ENCODE measurements around the gene PERM1.
"Not testable (repeated sequence)": the region's sequence is repeated elsewhere in the genome, so short reads cannot be mapped to it uniquely, and the experiment has no call there.

Gene PERM1

DNA sequence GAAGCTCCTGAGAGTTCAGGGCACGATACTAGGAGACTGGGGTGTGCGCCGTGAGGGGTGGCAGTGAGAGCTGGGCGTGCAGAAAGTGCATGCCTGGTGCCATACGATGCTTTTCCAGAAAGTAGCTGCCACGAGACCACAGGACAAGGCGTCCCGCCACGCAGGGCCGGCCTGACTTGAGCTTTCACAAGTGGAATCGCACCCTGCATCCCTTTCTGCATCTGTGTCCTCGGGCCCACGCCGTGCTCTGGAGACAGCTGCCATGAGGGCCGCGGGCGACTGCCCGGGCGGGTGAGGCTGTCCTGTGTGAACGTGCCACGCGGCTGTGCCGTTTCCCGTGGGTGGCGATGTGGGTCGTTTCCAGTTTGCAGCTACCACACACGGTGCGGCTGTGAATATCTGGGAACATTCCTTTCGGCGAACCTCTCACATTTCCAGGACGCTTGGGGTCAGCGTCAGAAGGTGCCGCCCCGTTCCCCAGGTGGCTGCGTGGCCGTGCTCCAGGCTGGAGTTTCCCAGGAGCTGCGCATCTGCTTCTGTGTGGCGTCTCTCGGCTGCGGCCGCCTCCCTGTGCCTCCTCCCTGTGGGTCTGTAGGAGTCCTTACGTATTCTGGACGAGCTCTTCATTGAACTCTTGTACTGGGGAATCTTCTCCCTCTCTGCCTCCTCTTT lies 1.0 kb upstream of the PERM1 start:
- TF ChIP-seq POLR2A (IDR thresholded peaks at IDR 0.05; ENCODE audit: low read length): no peak
- TF ChIP-seq GATA1 (IDR thresholded peaks at IDR 0.05; ENCODE audit: low read depth, low read length): no peak
- no peak for DNase-seq

DNA sequence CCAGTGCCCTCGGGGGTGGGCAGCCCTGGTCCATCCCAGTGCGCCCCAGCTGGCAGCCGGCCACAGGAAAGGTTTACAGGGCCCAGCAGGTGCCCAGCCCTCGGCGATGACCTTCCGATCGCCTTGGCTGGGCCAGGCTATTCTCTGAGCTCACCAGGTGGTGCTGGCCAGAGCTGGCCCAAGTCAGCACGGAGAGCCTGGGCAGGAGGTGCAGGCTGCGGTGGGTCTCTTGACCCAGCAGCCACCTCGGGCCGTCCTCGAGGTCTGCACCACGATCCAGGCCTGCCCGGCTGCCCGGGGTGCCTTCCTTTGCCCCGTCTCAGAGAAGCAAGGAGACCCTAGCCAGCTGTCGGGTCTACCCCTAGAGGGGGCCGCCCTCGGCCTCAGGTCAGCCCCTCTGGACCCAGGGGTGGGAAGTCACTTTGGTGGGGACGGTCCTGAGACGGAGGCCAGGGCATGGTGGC lies 370 bp downstream of the PERM1 start:
- TF ChIP-seq GATA1 (IDR thresholded peaks at IDR 0.05; ENCODE audit: low read depth, low read length) (no peak), POLR2A (IDR thresholded peaks at IDR 0.05; ENCODE audit: low read length) (no peak)
- no peak for DNase-seq

DNA sequence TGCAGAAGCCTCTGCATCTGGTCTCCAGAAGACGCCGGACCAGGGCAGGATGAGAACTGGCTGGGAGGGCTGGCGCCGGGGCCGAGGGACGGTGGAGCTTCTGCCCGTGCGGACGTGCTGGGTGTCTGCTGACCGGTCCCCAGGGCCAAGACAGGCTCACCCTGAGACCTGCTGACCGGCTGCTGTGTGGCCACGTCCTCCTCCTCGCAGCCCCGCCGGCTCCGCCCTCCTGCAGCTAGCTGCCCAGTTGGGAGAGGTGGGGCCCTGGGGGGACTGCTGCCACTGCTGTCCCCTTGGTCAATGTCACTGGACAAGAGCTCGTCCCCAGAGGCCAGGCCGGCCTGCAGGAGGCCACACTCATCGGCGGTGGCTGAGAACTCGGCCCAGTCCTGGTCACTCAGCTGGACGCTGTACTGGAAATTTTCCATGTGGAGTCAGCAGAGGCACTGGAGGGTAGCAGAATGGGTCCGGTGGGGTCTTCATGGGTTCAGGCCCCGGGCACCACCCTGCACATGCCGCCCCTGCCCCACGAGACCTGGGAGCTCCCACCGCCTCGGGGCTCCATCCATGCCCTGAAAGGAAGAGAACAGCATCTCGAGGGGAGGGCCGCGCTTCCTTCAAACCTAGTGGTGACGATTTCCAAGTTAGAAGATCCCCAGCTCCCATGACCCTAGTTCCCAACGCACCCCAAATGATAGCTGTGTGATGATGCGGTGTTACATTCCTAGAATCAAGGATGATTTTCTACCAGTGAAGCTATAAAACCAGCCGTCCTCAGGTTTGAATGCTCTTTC lies 1.1 kb downstream of the PERM1 start:
- no peak for TF ChIP-seq POLR2A (IDR thresholded peaks at IDR 0.05; ENCODE audit: low read length)
- no peak for TF ChIP-seq GATA1 (IDR thresholded peaks at IDR 0.05; ENCODE audit: low read depth, low read length)
- no peak for DNase-seq

DNA sequence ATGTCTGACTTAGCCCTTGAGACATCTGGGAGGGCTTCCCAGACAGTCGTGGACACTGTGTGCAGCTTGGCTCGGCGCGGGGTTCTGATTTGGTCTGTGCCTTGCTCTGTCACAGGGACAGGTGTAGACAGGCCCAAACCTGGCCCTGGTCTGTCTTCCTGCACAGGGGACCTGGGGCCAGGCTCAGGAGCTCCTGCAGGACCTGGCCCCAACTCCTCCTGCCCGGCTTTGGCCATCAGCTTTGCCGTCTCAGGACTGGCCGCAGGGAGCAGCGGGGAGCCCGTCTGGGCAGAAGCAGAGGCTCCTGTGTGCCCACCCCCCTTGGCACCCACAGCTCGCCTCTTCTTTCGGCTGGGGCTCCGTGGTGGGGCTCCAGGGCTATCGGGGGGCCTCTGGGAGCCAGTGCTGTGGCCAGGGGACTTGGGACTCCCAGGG lies 1.7 kb downstream of the PERM1 start:
- TF ChIP-seq GATA1 (IDR thresholded peaks at IDR 0.05; ENCODE audit: low read depth, low read length) (no peak), POLR2A (IDR thresholded peaks at IDR 0.05; ENCODE audit: low read length) (no peak)
- no peak for DNase-seq

DNA sequence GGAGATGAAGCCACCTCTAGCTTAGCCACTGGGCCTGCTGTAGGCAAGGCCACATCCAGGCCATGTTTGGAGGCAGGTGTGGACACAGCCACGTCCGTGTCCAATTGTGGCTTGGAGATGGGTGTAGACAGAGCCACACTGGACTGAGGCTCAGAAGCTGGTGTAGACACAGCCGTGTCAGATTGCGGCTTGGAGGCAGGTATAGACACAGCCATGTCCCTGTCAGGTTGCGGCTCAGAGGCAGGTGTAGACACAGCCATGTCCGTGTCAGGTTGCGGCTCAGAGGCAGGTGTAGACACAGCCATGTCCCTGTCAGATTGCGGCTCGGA lies 2.2 kb downstream of the PERM1 start:
- TF ChIP-seq GATA1 (IDR thresholded peaks at IDR 0.05; ENCODE audit: low read depth, low read length) (no peak), POLR2A (IDR thresholded peaks at IDR 0.05; ENCODE audit: low read length) (no peak)
- DNase-seq: no peak

DNA sequence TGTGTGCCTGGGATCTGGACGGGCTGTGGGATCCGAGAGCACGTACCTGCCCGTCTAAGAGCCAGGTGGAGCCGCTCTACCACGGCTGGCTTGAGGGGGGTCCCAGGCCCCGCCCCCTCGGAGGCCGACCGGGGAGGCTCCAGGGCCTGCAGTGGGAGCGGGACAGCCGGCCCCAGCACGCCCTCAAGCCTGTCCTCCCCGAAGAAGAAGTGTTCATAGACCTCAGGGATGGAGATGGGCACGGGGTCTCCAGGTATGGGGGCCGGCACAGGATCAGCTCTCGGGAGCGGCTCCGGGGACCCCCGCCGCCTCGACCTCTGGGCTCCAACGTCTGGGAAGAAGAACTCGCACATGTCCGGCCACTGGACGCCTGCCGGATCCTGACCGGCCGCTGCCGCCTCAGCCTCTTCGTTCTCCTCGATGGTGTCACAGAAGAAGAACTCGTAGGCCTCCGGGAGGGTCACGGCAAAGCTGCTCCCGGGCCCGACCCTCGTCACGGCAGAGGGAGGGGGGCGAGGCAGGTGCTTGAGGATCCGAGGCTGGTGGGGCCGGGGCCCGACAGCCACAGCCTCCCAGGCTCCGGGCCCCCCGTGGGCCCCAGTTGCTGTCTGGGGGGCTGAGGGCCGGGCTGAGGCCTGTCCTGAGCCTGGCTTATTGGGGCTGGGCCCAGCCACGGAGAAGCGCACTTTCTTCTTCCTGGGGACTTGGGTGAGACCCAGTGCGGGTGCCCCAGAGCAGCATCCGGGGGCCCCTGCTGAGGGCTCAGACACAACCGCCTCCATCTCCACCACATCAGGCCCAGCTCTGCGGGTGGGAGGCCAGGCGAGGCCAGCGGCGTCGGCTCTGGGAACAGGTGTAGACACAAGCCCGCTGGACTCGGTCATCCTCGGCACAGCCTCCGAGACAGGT lies 2.8 kb downstream of the PERM1 start:
- TF ChIP-seq GATA1 (IDR thresholded peaks at IDR 0.05; ENCODE audit: low read depth, low read length) (no peak), POLR2A (IDR thresholded peaks at IDR 0.05; ENCODE audit: low read length) (no peak)
- no peak for DNase-seq

DNA sequence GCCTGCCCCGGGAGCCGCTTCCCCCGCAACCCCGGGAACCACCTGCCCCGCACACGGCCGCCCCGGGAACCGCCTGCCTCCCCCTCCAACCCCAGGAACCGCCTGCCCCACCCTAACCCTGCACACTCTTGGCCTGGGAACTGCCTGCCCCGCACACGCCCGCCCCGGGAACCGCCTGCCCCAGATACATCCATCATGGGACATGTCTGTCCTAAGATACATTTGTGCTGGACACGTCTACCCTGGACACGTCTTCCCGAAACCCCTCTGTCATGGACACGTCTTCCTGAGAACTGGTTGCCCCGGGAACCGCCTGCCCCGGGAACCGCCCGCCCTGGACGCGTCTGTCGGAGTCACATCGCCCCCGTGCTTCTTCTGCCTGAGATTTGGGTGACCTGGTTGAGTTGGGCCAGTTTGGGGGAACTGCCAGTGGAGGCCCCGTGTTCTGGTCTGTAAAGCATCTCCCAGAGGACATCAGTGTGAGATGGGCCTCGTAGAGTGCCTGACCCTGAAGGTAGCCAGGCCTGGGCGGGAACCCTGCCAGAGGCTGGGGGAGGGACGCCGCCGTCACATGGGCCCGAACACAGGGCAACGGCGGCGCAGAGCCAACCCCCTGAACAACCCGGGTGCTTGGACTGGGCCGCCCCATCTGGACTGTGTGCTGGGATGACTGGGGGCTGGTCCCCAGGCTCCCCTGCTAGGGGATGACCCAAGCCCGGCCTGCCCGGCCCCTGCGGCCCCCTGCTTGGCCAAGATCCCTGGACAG lies 3.6 kb downstream of the PERM1 start:
- TF ChIP-seq GATA1 (IDR thresholded peaks at IDR 0.05; ENCODE audit: low read depth, low read length) (no peak), POLR2A (IDR thresholded peaks at IDR 0.05; ENCODE audit: low read length) (no peak)
- DNase-seq: no peak

DNA sequence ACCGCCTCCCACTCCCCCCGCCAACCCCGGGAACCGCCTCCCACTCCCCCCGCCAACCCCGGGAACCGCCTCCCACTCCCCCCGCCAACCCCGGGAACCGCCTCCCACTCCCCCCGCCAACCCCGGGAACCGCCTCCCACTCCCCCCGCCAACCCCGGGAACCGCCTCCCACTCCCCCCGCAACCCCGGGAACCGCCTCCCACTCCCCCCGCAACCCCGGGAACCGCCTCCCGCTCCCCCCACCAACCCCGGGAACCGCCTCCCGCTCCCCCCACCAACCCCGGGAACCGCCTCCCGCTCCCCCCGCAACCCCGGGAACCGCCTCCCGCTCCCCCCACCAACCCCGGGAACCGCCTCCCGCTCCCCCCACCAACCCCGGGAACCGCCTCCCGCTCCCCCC lies 5.1 kb downstream of the PERM1 start:
- DNase-seq: not testable (repeated sequence)

DNA sequence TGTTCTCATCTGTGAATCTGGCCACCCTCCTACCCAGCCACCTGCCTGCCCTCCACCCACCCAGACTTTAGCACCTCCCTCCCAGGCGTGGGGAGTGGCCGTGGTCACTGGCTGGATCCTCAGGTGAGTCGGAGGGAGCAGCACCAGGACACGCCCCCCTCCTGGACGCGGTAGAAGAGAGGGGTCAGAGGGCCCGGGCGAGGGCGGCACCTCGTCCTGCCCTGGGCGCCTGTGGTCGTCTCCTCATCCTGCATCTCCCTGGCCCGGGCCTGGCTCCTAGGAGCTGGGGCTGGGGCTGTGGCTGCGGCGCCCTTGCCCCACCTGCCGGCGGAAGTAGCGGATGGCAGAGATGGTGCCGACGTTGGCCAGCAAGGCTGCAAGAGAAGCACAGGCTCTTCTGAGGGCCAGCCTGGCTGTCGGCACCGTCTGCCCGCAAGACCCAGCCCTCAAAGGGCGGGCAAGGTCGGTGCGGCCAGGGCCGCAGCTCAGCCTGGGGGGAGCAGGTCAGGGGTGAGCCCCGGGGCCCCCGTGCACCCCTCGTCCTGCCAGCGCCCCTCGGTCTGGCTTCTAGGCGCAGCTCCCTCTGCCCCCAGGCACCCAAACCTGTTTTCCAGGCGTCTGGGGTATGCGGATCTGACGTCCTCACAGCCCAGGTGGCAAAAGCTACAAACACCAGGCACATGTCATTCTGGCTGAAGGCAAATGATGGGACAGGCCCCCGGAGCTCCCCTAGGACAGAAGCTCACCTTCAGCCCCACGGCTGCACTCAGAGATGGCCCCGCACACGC lies 5.8 kb downstream of the PERM1 start:
- peak; percentile 64 to 72 for DNase-seq
- no peak for TF ChIP-seq GATA1 (IDR thresholded peaks at IDR 0.05; ENCODE audit: low read depth, low read length)
- TF ChIP-seq POLR2A (IDR thresholded peaks at IDR 0.05; ENCODE audit: low read length): no peak

DNA sequence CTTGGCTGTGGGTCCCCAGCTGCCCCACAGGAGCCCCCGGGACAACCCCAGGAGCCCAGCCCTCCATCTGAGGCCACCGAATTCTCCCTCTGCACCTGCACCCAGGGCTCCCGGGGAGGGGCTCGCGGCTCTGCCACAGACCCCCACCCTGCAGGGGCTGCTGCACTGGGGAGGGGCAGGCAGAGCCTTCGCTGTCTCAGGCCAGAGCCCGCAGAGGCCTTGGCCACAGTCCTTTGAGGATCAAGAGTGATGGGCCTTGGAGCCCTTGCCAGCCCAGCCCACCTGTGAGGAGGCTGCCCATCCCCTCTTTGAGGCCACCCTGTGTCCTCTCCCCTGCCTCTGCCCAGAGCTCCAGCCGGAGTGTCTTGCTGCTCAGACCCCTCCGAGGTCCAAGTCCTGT lies 6.5 kb downstream of the PERM1 start:
- TF ChIP-seq GATA1 (IDR thresholded peaks at IDR 0.05; ENCODE audit: low read depth, low read length): no peak
- TF ChIP-seq POLR2A (IDR thresholded peaks at IDR 0.05; ENCODE audit: low read length): no peak
- no peak for DNase-seq

DNA sequence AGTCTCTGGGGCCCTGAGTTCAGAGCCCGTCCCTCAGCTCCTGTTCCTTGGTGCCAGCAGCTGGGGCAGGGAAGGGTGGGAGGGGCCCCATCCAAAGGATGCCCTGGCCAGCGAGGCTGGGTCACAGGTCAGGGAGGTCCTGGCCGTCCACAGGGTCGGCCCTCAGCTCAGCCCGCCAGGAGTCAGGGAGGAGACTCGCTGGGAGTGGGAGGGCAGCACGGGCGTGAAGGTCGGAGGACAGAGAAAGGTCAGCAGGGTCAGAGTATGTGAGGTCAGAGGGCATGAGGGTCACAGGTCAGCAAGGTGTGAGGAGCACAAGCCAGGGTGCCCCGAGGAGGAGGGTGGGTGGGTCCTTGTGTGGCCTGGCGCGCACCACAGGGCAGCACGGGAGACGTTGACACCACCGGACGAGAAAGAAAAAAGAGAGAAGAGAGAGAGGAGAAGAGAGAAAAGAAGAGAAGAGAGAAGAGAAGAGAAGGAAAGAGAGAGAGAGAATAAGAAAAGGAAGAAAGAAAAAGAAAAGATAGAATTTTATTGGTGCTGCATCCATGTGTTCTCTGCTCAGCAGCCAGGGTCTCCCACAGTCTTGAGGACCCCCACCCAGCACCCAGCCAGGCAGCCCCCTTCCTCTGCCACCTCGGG lies 7.1 kb downstream of the PERM1 start:
- no peak for TF ChIP-seq POLR2A (IDR thresholded peaks at IDR 0.05; ENCODE audit: low read length)
- TF ChIP-seq GATA1 (IDR thresholded peaks at IDR 0.05; ENCODE audit: low read depth, low read length): no peak
- no peak for DNase-seq

DNA sequence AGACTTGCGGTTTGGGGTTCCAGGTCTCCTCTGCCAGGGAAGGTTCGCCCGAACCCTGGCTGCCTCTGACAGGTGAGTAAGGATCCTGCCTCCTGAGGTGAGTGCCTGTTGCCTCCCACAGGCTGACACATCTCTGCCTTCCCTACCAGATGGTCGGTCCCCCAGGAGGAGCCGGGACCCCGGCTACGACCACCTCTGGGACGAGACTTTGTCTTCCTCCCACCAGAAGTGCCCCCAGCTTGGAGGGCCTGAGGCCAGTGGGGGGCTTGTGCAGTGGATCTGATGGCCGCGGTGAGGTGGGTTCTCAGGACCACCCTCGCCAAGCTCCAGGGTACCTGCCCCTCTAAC lies 7.6 kb downstream of the PERM1 start:
- TF ChIP-seq GATA1 (IDR thresholded peaks at IDR 0.05; ENCODE audit: low read depth, low read length) (no peak), POLR2A (IDR thresholded peaks at IDR 0.05; ENCODE audit: low read length) (no peak)
- no peak for DNase-seq

All from erythroblast (primary cell).